ENCODE results near the gene PMPCA. TPM values are rescaled to one million over a fixed set of nuclear protein-coding genes. Genes with fewer than 3 reads are reported as not detected.

The PMPCA gene
- total and polyA plus RNA-seq, 2 of the 13 experiments (the other 11 are each of a cell fraction or from before 2014, with no cell fraction given): 70.2 to 88.4 TPM

DNA sequence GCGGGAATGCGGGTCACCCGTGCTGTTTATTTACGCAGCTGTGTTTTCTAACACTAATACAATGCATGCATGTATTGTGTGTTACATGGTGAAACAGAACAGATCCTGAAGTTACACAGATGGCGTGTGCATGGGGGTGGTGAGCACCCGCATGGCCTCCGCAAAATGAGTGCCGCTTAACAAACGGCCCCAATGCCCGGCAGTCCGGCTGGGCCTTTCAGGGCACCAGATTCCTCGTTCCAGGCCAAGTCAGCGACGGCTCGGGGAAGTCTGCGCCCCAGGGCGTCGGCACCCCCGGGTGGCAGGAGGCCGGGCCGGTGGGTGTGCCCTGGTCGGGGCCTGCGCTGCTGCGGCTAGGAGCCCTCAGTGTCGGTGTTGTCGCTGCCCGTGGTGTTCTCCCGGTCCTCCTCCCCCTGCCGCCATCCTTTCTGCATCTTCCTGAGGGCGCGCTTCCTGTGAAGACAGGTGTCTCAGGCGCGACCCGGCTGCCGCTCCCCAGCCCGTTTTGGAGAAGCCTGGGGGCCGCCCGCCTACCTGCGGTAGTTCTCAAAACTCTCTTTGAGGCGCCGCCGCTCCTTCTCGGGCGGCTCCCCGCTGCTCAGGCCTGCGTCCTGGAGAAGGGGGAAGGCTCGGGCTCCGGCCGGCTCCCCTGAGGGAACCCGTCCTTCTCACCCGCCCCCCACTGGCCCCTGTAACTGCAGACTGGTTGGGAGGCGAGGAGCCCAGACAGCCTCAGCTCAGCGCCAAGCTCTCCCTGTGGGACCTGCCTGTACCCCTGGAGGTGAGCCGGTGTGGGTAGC, 46.3 kb upstream of the PMPCA start:
- Histone ChIP-seq H3K27ac (ENCODE audit: extremely low read length, insufficient read depth, low read length) (no peak overlapping the region), H4K20me1 (ENCODE audit: insufficient read depth, low read length) (no peaks in the 10 kb centered on the region), H3K4me3 (replicated peaks in 1 of 3; ENCODE audit: insufficient read depth in 1 of 3, low read depth in 2 of 3, low read length in 3 of 3) (peak overlapping the region in 1 of 3 experiments; percentile 89; a peak in 2 of 6 replicates), H3K9ac (ENCODE audit: insufficient read depth, low read depth, low read length) (peak overlapping the region; percentile 34), H2AFZ (ENCODE audit: low read length) (no peak overlapping the region), H3K79me2 (ENCODE audit: insufficient read depth, low read length) (no peaks in the 10 kb centered on the region), H3K4me2 (ENCODE audit: low read depth, low read length) (peak overlapping the region; percentile 50), H3K9me3 (ENCODE audit: low read length) (no peaks in the 10 kb centered on the region), H3K36me3 (replicated peaks in 1 of 2; ENCODE audit: control insufficient read depth in 1 of 2, insufficient read depth in 2 of 2, low read length in 2 of 2) (no peaks in the 10 kb centered on the region), H3K27me3 (ENCODE audit: control insufficient read depth in 1 of 2, insufficient read depth in 2 of 2, low read length in 2 of 2) (no peaks in the 10 kb centered on the region), H3K4me1 (ENCODE audit: insufficient read depth, low read length) (peaks cover 25% of the 10 kb centered on the region)
- BruUV-seq (replicated peaks): no TSS peak
- CTCF ChIA-PET (ENCODE audit: low intra/inter-chr PET ratio, low total read pairs): interaction anchor here (0.8 to 2.1 kb wide), 4 partner anchors 9 to 52 kb away, joined by 4 to 13 read pairs (median 7); partner anchors contain the start of gene CARD9
- FAIRE-seq: no peak
- no peak for DNase-seq (ENCODE audit: low spot score)
- intact Hi-C loops (cut with micrococcal nuclease; ENCODE audit: unreplicated experiment) (loop anchor here (2.0 kb wide), 1 partner anchor 19 kb away; no protein-coding TSS in a partner anchor), in situ Hi-C loops (cut with HindIII; ENCODE audit: extremely low pct_ligation_motif_present, low pct_unique_long_range_greater_than_20kb) (no loop called here)
- 78% methylated on average over 39 of the region's 54 CpGs for WGBS (ENCODE audit: low lambda C conversion rate)
- POLR2A ChIA-PET: interaction anchor here (0.7 to 2.8 kb wide), 10 partner anchors 9 to 280 kb away, joined by 3 to 73 read pairs (median 6); partner anchors contain the start of genes CARD9, ENTR1 and PMPCA
- no peak for ATAC-seq
- TF ChIP-seq SCMH1 (CRISPR knock-in tag; IDR thresholded peaks at IDR 0.05; ENCODE audit: borderline replicate concordance) (no peak), ZNF609 (CRISPR knock-in tag; IDR thresholded peaks at IDR 0.05; ENCODE audit: borderline replicate concordance) (peak; percentile 20; the same call in 1 of the 2 replicates), MTA3 (CRISPR knock-in tag; IDR thresholded peaks at IDR 0.05) (no peak), ZNF430 (CRISPR knock-in tag; IDR thresholded peaks at IDR 0.05) (no peak), NFATC3 (CRISPR knock-in tag; IDR thresholded peaks at IDR 0.05) (no peak), RBM39 (IDR thresholded peaks at IDR 0.05; ENCODE audit: low read depth, low read length, poor library complexity, severe bottlenecking) (peak; percentile 24), RFX1 (IDR thresholded peaks at IDR 0.05) (no peak), ZNF878 (CRISPR knock-in tag; IDR thresholded peaks at IDR 0.05) (no peak), PHF8 (CRISPR knock-in tag; IDR thresholded peaks at IDR 0.05) (no peak), SMAD3 (CRISPR knock-in tag; IDR thresholded peaks at IDR 0.05) (no peak), ZNF607 (CRISPR knock-in tag; IDR thresholded peaks at IDR 0.05; ENCODE audit: borderline replicate concordance) (peak; percentile 24; the same call in 1 of the 2 replicates), ZNF678 (CRISPR knock-in tag; IDR thresholded peaks at IDR 0.05) (0 out of 2 replicates have a peak, but pooled peaks have one; percentile 4), WIZ (CRISPR knock-in tag; IDR thresholded peaks at IDR 0.05) (no peak), ZBTB3 (CRISPR knock-in tag; IDR thresholded peaks at IDR 0.05; ENCODE audit: borderline replicate concordance, low read depth) (no peak)
- TF ChIP-seq, protein P1, sequence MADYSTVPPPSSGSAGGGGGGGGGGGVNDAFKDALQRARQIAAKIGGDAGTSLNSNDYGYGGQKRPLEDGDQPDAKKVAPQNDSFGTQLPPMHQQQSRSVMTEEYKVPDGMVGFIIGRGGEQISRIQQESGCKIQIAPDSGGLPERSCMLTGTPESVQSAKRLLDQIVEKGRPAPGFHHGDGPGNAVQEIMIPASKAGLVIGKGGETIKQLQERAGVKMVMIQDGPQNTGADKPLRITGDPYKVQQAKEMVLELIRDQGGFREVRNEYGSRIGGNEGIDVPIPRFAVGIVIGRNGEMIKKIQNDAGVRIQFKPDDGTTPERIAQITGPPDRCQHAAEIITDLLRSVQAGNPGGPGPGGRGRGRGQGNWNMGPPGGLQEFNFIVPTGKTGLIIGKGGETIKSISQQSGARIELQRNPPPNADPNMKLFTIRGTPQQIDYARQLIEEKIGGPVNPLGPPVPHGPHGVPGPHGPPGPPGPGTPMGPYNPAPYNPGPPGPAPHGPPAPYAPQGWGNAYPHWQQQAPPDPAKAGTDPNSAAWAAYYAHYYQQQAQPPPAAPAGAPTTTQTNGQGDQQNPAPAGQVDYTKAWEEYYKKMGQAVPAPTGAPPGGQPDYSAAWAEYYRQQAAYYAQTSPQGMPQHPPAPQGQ (CRISPR knock-in tag; IDR thresholded peaks at IDR 0.05; ENCODE audit: borderline replicate concordance): no peak
- TF ChIP-seq, protein P2, sequence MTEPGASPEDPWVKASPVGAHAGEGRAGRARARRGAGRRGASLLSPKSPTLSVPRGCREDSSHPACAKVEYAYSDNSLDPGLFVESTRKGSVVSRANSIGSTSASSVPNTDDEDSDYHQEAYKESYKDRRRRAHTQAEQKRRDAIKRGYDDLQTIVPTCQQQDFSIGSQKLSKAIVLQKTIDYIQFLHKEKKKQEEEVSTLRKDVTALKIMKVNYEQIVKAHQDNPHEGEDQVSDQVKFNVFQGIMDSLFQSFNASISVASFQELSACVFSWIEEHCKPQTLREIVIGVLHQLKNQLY (CRISPR knock-in tag; IDR thresholded peaks at IDR 0.05): no peak

Data from HepG2 (cell line).